ENCODE measurements around the gene ALPL.

Gene ALPL

GRCh38 chr1:21531241-21531640, 22.0 kb downstream of the ALPL start:
- FAIRE-seq (no peak), DNase-seq (ENCODE audit: insufficient read length, low spot score) (no peak)
- no peak for TF ChIP-seq POLR2A (IDR thresholded peaks at IDR 0.05; ENCODE audit: low read depth, low read length)

GRCh38 chr1:21532496-21532895, 23.3 kb downstream of the ALPL start:
- TF ChIP-seq POLR2A (IDR thresholded peaks at IDR 0.05; ENCODE audit: low read depth, low read length): no peak
- DNase-seq (ENCODE audit: insufficient read length, low spot score) (no peak), FAIRE-seq (no peak)

GRCh38 chr1:21532992-21533534, 23.8 kb downstream of the ALPL start:
- no peak for FAIRE-seq

GRCh38 chr1:21534146-21534545, 24.9 kb downstream of the ALPL start:
- TF ChIP-seq POLR2A (IDR thresholded peaks at IDR 0.05; ENCODE audit: low read depth, low read length): no peak
- DNase-seq (ENCODE audit: insufficient read length, low spot score) (no peak), FAIRE-seq (no peak)

More at GRCh38 chr1:21532992-21533534, 23.8 kb downstream of the ALPL start:
- TF ChIP-seq POLR2A (IDR thresholded peaks at IDR 0.05; ENCODE audit: low read depth, low read length): no peak
- no peak for DNase-seq (ENCODE audit: insufficient read length, low spot score)

- no peak for TF ChIP-seq POLR2A (IDR thresholded peaks at IDR 0.05; ENCODE audit: low read depth, low read length)
- DNase-seq (ENCODE audit: insufficient read length, low spot score): no peak
- no peak for FAIRE-seq
Measured at GRCh38 chr1:21534674-21535378, 25.6 kb downstream of the ALPL start.

GRCh38 chr1:21536218-21536617, 27.0 kb downstream of the ALPL start:
- no peak for DNase-seq (ENCODE audit: insufficient read length, low spot score)
- TF ChIP-seq POLR2A (IDR thresholded peaks at IDR 0.05; ENCODE audit: low read depth, low read length): no peak
- no peak for FAIRE-seq

GRCh38 chr1:21537511-21537931, 28.3 kb downstream of the ALPL start:
- DNase-seq (ENCODE audit: insufficient read length, low spot score) (no peak), FAIRE-seq (no peak)
- no peak for TF ChIP-seq POLR2A (IDR thresholded peaks at IDR 0.05; ENCODE audit: low read depth, low read length)

- no peak for FAIRE-seq
- no peak for TF ChIP-seq POLR2A (IDR thresholded peaks at IDR 0.05; ENCODE audit: low read depth, low read length)
- DNase-seq (ENCODE audit: insufficient read length, low spot score): no peak
Measured at GRCh38 chr1:21537932-21538630, 28.9 kb downstream of the ALPL start.

- FAIRE-seq (no peak), DNase-seq (ENCODE audit: insufficient read length, low spot score) (no peak)
- no peak for TF ChIP-seq POLR2A (IDR thresholded peaks at IDR 0.05; ENCODE audit: low read depth, low read length)
Measured at GRCh38 chr1:21539933-21540332, 30.7 kb downstream of the ALPL start.

GRCh38 chr1:21541329-21541728, 32.1 kb downstream of the ALPL start:
- FAIRE-seq: no peak

GRCh38 chr1:21541835-21542234, 32.6 kb downstream of the ALPL start:
- DNase-seq (ENCODE audit: insufficient read length, low spot score): peak; percentile 50
- no peak for TF ChIP-seq POLR2A (IDR thresholded peaks at IDR 0.05; ENCODE audit: low read depth, low read length)
- no peak for FAIRE-seq

More at GRCh38 chr1:21541329-21541728, 32.1 kb downstream of the ALPL start:
- TF ChIP-seq POLR2A (IDR thresholded peaks at IDR 0.05; ENCODE audit: low read depth, low read length): no peak
- no peak for DNase-seq (ENCODE audit: insufficient read length, low spot score)

GRCh38 chr1:21543598-21543997, 34.4 kb downstream of the ALPL start:
- no peak for TF ChIP-seq POLR2A (IDR thresholded peaks at IDR 0.05; ENCODE audit: low read depth, low read length)
- FAIRE-seq (no peak), DNase-seq (ENCODE audit: insufficient read length, low spot score) (no peak)

GRCh38 chr1:21544095-21544494, 34.9 kb downstream of the ALPL start:
- no peak for TF ChIP-seq POLR2A (IDR thresholded peaks at IDR 0.05; ENCODE audit: low read depth, low read length)
- DNase-seq (ENCODE audit: insufficient read length, low spot score): no peak
- no peak for FAIRE-seq

- TF ChIP-seq POLR2A (IDR thresholded peaks at IDR 0.05; ENCODE audit: low read depth, low read length): no peak
- no peak for FAIRE-seq
- no peak for DNase-seq (ENCODE audit: insufficient read length, low spot score)
Measured at GRCh38 chr1:21546122-21546825, 37.1 kb downstream of the ALPL start.

Measured in H54 (cell line).